ENCODE measurements around the gene PGLYRP4. TPM values are rescaled to one million over a fixed set of nuclear protein-coding genes. Genes with fewer than 3 reads are reported as not detected.
"Not testable (repeated sequence)": the region's sequence is repeated elsewhere in the genome, so short reads cannot be mapped to it uniquely, and the experiment has no call there.

Gene PGLYRP4
- total and polyA plus RNA-seq, 2 donors (not counting 1 experiment from before 2014, with no cell fraction given): not detected

GRCh38 chr1:153316013-153316412 lies 32.6 kb downstream of the PGLYRP4 start:
- H2AFZ ChIP-seq (ENCODE audit: insufficient read depth, low read depth, low read length, poor library complexity, severe bottlenecking); CTCF ChIA-PET: not testable (repeated sequence)
- peaks cover 40% of the 10 kb centered on the region for H3K27me3 Mint-ChIP-seq

GRCh38 chr1:153314388-153314787 lies 34.3 kb downstream of the PGLYRP4 start:
- H3K4me3 ChIP-seq (ENCODE audit: control extremely low read depth in 1 of 5, extremely low read depth in 1 of 5, insufficient read depth in 1 of 5, low read depth in 2 of 5, low read length in 4 of 5); H3K4me3 Mint-ChIP-seq; H4K20me1 ChIP-seq (ENCODE audit: control insufficient read depth, insufficient read depth, low read length, poor library complexity, severe bottlenecking); intact Hi-C loops (cut with micrococcal nuclease); H3K4me2 ChIP-seq (replicated peaks; ENCODE audit: low read depth, low read length, poor library complexity, severe bottlenecking); H3K4me1 ChIP-seq (ENCODE audit: control insufficient read depth in 2 of 2, insufficient read depth in 2 of 2, low read length in 2 of 2); H3K4me1 Mint-ChIP-seq; H3K27ac ChIP-seq (ENCODE audit: low read length in 2 of 2); POLR2A ChIA-PET; H3K9ac ChIP-seq (ENCODE audit: low read length); CTCF ChIA-PET; ATAC-seq (ENCODE audit: low read depth); H3K36me3 ChIP-seq (replicated peaks in 1 of 2; ENCODE audit: control extremely low read depth in 1 of 2, control insufficient read depth in 1 of 2, extremely low read depth in 1 of 2, insufficient read depth in 2 of 2, low read length in 1 of 2); H3K9me3 ChIP-seq (ENCODE audit: control extremely low read depth in 1 of 3, control insufficient read depth in 2 of 3, insufficient read depth in 1 of 3, low read length in 2 of 3); H2AFZ ChIP-seq (ENCODE audit: insufficient read depth, low read depth, low read length, poor library complexity, severe bottlenecking); H3K27me3 ChIP-seq (replicated peaks in 1 of 4; ENCODE audit: control extremely low read depth in 1 of 4, control insufficient read depth in 3 of 4, insufficient read depth in 4 of 4, low read length in 3 of 4); H3K9me3 Mint-ChIP-seq (ENCODE audit: insufficient read depth); H3K27ac Mint-ChIP-seq; H3K79me2 ChIP-seq (ENCODE audit: control insufficient read depth, insufficient read depth, low read length); DNase-seq: not testable (repeated sequence)
- peaks cover 30% of the 10 kb centered on the region for H3K27me3 Mint-ChIP-seq

More at GRCh38 chr1:153316013-153316412, 32.6 kb downstream of the PGLYRP4 start:
- H3K9me3 Mint-ChIP-seq (ENCODE audit: insufficient read depth); H3K27ac Mint-ChIP-seq; H3K27ac ChIP-seq (ENCODE audit: low read length in 2 of 2); ATAC-seq (ENCODE audit: low read depth); H3K4me1 Mint-ChIP-seq; H3K4me2 ChIP-seq (replicated peaks; ENCODE audit: low read depth, low read length, poor library complexity, severe bottlenecking); DNase-seq; H3K79me2 ChIP-seq (ENCODE audit: control insufficient read depth, insufficient read depth, low read length); intact Hi-C loops (cut with micrococcal nuclease); H3K36me3 ChIP-seq (replicated peaks in 1 of 2; ENCODE audit: control extremely low read depth in 1 of 2, control insufficient read depth in 1 of 2, extremely low read depth in 1 of 2, insufficient read depth in 2 of 2, low read length in 1 of 2); POLR2A ChIA-PET; H3K4me1 ChIP-seq (ENCODE audit: control insufficient read depth in 2 of 2, insufficient read depth in 2 of 2, low read length in 2 of 2); H3K9ac ChIP-seq (ENCODE audit: low read length); H4K20me1 ChIP-seq (ENCODE audit: control insufficient read depth, insufficient read depth, low read length, poor library complexity, severe bottlenecking); H3K4me3 Mint-ChIP-seq; H3K4me3 ChIP-seq (ENCODE audit: control extremely low read depth in 1 of 5, extremely low read depth in 1 of 5, insufficient read depth in 1 of 5, low read depth in 2 of 5, low read length in 4 of 5): not testable (repeated sequence)
- peaks cover 0 to 14% (median 3%) of the 10 kb centered on the region in 3 donors for H3K9me3 ChIP-seq (ENCODE audit: control extremely low read depth in 1 of 3, control insufficient read depth in 2 of 3, insufficient read depth in 1 of 3, low read length in 2 of 3)
- H3K27me3 ChIP-seq (replicated peaks in 1 of 4; ENCODE audit: control extremely low read depth in 1 of 4, control insufficient read depth in 3 of 4, insufficient read depth in 4 of 4, low read length in 3 of 4): peaks cover 0 to 16% (median 2%) of the 10 kb centered on the region in 4 experiments

DNA sequence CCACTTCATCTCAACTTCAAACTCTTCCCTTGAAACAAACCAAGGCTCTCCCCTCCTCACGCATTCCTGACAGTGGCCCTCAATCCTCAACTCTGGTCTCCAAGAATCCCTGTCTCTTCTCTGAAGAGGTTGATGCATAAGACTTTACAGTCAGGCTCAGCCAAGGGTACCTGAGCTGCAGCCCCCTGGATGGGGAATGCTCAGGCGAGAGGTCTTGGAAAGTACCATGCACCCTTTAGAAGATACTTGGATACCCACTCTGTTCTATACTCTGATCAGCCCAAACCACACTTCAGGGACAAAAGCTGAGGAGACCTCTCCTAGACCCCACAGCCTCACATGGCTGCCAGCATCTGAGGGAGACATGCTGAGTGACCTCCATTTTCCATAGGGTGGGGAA lies 35.4 kb downstream of the PGLYRP4 start:
- intact Hi-C loops (cut with micrococcal nuclease): no loop called here
- ChIA-PET CTCF (no interaction called here), POLR2A (no interaction called here)
- no peaks in the 10 kb centered on the region for H3K79me2 ChIP-seq (ENCODE audit: control insufficient read depth, insufficient read depth, low read length)
- H2AFZ ChIP-seq (ENCODE audit: insufficient read depth, low read depth, low read length, poor library complexity, severe bottlenecking): no peak overlapping the region
- Mint-ChIP-seq H3K27ac (no peak overlapping the region), H3K27me3 (peaks cover 28% of the 10 kb centered on the region), H3K4me1 (no peaks in the 10 kb centered on the region), H3K4me3 (no peak overlapping the region), H3K9me3 (ENCODE audit: insufficient read depth) (peaks cover 2% of the 10 kb centered on the region)
- no peaks in the 10 kb centered on the region for H3K36me3 ChIP-seq (replicated peaks in 1 of 2; ENCODE audit: control extremely low read depth in 1 of 2, control insufficient read depth in 1 of 2, extremely low read depth in 1 of 2, insufficient read depth in 2 of 2, low read length in 1 of 2)
- H3K4me3 ChIP-seq (ENCODE audit: control extremely low read depth in 1 of 5, extremely low read depth in 1 of 5, insufficient read depth in 1 of 5, low read depth in 2 of 5, low read length in 4 of 5): no peak overlapping the region
- DNase-seq: no peak
- H3K9ac ChIP-seq (ENCODE audit: low read length): no peak overlapping the region
- 100% methylated on average over 1 of the region's 2 CpGs for WGBS (ENCODE audit: insufficient coverage)
- no peaks in the 10 kb centered on the region for H3K9me3 ChIP-seq (ENCODE audit: control extremely low read depth in 1 of 3, control insufficient read depth in 2 of 3, insufficient read depth in 1 of 3, low read length in 2 of 3)
- TF ChIP-seq, protein P1, sequence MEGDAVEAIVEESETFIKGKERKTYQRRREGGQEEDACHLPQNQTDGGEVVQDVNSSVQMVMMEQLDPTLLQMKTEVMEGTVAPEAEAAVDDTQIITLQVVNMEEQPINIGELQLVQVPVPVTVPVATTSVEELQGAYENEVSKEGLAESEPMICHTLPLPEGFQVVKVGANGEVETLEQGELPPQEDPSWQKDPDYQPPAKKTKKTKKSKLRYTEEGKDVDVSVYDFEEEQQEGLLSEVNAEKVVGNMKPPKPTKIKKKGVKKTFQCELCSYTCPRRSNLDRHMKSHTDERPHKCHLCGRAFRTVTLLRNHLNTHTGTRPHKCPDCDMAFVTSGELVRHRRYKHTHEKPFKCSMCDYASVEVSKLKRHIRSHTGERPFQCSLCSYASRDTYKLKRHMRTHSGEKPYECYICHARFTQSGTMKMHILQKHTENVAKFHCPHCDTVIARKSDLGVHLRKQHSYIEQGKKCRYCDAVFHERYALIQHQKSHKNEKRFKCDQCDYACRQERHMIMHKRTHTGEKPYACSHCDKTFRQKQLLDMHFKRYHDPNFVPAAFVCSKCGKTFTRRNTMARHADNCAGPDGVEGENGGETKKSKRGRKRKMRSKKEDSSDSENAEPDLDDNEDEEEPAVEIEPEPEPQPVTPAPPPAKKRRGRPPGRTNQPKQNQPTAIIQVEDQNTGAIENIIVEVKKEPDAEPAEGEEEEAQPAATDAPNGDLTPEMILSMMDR (IDR thresholded peaks at IDR 0.05): no peak
- TF ChIP-seq EZH2 (IDR thresholded peaks at IDR 0.05; ENCODE audit: borderline replicate concordance, insufficient read depth, low read depth, low read length, poor library complexity, severe bottlenecking): no peak
- H3K4me1 ChIP-seq (ENCODE audit: control insufficient read depth in 2 of 2, insufficient read depth in 2 of 2, low read length in 2 of 2): no peaks in the 10 kb centered on the region
- peaks cover 0 to 3% (median 0%) of the 10 kb centered on the region in 4 experiments for H3K27me3 ChIP-seq (replicated peaks in 1 of 4; ENCODE audit: control extremely low read depth in 1 of 4, control insufficient read depth in 3 of 4, insufficient read depth in 4 of 4, low read length in 3 of 4)
- no peak overlapping the region for H3K4me2 ChIP-seq (replicated peaks; ENCODE audit: low read depth, low read length, poor library complexity, severe bottlenecking)
- no peak overlapping the region for H3K27ac ChIP-seq (ENCODE audit: low read length in 2 of 2)
- H4K20me1 ChIP-seq (ENCODE audit: control insufficient read depth, insufficient read depth, low read length, poor library complexity, severe bottlenecking): no peaks in the 10 kb centered on the region
- no peak for ATAC-seq (ENCODE audit: low read depth)

All from B cell (primary cell).